GM12864 (cell line): Measurements from ENCODE around the gene ELL3.

ENCODE experiments used
- DNase-seq: peaks from one replicate; pipeline ENCODE4 v3.0.0-alpha.2; 2011; ENCODE audit warnings: low read depth
- H3K4me3 ChIP-seq: 2 replicates; pipeline ENCODE4 v1.5.1; 2011; ENCODE audit warnings: mild to moderate bottlenecking, low read depth, low read length, control low read depth
- TF ChIP-seq, protein P1 (sequence below): IDR thresholded peaks from 2 replicates; pipeline ENCODE4 v1.5.1; 2011; ENCODE audit warnings: low read depth, mild to moderate bottlenecking, moderate library complexity, low read length, control low read depth, inconsistent platforms; ENCODE audit errors: missing control alignments

Gene ELL3

DNA sequence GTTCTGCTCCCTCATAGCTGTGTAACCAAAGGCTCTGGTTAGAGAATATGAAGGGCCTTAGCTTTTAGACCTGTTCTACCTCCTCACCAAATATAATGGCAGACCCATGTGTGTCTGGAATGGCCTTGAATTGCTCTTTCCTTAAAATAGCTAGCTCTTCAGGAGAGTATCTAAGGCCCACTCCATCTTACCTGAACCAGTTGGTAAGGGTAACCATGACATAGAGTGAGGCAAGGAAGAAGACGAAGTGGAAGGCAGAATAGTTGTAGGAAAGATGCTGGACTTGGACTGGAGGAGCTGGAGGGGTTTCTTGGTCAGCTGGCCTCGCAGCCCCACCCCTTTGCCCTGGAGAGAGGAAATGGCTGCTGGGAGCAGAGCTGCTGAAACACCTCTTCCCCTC is 18.4 kb upstream of the ELL3 start:
- no peak overlapping the region for H3K4me3 ChIP-seq
- DNase-seq, result no peak

DNA sequence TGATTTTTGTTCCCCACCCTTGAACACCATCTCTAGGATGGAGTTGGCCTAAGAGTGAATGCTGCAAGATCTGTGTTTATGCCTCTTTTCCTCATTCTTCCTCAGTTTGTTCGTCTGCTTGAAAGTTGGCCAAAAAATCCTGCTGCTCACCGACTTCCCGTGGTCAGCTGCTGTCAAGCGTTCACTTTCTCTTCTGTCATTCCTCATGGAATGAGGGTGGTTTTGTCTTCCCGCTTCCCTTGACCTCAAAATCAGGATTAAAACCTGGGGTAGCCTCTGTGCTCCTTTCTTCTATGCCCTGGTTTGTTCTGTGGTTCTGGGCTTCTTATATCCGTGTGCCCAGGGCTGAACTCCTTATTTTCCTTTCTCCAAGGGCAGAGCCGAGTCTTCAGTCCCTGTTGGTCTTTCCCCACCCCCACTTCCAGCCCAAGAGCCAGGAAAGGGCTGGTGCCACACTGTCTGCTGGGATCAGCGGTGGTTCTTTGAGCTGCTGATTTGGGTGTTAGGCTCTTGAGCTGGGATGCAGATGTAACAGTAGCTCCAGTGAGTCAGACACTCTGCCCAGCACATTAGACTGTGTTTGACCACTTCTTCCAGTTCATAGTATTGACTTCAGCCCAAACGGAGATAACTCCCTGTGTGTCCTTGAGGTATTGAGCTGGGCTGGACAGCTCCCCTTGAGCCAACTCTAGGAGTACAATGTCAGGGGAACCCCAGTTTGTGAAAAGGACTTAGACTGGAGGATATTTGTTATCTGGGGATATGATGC is 17.7 kb upstream of the ELL3 start:
- no peak overlapping the region for H3K4me3 ChIP-seq
- TF ChIP-seq, protein P1, sequence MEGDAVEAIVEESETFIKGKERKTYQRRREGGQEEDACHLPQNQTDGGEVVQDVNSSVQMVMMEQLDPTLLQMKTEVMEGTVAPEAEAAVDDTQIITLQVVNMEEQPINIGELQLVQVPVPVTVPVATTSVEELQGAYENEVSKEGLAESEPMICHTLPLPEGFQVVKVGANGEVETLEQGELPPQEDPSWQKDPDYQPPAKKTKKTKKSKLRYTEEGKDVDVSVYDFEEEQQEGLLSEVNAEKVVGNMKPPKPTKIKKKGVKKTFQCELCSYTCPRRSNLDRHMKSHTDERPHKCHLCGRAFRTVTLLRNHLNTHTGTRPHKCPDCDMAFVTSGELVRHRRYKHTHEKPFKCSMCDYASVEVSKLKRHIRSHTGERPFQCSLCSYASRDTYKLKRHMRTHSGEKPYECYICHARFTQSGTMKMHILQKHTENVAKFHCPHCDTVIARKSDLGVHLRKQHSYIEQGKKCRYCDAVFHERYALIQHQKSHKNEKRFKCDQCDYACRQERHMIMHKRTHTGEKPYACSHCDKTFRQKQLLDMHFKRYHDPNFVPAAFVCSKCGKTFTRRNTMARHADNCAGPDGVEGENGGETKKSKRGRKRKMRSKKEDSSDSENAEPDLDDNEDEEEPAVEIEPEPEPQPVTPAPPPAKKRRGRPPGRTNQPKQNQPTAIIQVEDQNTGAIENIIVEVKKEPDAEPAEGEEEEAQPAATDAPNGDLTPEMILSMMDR, result no peak
- DNase-seq, result no peak

More for the DNA sequence above, 18.4 kb upstream of the ELL3 start:
- TF ChIP-seq, protein P1, result no peak

DNA sequence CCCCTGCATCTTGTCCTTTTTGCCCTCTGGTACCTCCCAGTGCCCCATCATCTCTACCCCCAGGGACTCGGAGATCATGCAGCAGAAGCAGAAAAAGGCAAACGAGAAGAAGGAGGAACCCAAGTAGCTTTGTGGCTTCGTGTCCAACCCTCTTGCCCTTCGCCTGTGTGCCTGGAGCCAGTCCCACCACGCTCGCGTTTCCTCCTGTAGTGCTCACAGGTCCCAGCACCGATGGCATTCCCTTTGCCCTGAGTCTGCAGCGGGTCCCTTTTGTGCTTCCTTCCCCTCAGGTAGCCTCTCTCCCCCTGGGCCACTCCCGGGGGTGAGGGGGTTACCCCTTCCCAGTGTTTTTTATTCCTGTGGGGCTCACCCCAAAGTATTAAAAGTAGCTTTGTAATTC is 16.9 kb upstream of the ELL3 start:
- TF ChIP-seq, protein P1, result no peak
- peak overlapping the region; percentile 82 for H3K4me3 ChIP-seq
- DNase-seq, result no peak

DNA sequence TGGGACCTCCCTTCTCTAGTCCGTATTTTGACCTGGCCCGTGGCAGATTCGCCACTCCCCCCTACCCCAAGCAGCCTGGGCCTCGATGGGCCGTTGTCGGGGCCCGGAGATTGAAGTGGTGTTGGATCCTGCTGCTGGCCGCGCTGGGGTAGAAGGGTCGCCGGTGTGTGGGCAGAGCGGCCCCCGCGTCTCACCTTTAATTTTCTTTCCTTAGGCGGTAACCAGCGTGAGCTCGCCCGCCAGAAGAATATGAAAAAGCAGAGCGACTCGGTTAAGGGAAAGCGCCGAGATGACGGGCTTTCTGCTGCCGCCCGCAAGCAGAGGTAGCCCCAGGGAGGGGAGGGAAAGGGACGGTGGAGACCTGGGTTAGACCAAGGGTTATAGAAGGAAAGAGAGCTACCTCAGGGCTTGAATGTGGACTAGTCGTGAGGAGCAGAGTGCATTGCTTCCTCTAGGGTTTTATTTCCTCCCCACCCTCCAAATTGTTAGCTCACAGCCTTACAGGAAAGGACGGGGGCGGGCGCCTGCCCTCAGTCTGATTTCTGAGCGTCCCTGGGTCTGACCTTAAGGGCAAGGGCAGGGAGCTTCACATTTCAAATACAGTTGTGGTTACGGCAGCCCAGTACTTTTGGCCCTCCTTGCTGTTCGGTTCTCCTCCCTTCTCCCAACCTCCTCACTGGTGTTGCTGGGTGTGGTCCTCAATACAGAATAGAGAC is 16.2 kb upstream of the ELL3 start:
- DNase-seq, result no peak
- TF ChIP-seq, protein P1, result no peak
- peak overlapping the region; percentile 82 for H3K4me3 ChIP-seq

DNA sequence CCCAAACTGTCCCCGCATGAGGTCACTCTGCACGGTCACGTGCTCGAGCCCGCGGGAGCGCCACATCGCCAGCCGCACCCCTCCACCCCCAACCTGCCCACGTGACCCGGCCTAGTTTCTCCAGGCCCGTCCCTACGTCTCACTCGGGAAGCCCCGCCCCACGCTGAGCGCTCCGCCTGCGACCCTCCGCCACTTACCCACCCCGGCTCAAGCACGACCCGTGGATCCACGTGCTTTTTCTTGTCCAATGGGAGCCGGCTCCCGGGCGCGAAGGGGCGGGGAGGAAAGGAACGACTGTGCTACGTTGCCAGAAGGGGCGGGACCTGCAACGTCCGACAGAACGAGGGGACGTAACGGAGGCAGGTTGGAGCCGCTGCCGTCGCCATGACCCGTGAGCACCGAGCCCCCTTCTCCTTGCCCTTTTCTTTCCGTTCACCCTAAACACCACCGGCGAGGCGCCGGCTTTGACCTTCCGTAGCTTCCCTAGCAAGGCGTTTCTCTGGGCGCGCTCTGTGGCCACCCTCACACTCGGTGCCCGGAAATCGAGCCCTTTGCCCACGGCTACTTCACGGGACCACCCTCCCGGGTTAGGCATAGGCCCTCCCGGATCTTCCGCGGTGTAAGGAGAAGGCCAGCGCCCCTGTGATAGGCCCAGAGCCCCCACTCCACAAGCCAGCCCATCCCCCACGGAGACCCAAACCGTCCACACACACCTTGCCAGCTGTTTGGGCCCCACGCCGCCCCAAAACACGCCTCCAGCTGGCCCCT is 15.4 kb upstream of the ELL3 start, which contains the start of gene SERF2:
Gene SERF2 (plus strand): TSS at position 328 of the 768 bp plus-strand sequence. CDS start 57 bp downstream, at position 385.
- TF ChIP-seq, protein P1, result no peak
- peak within 1 kb of the TSS; percentile 82 for H3K4me3 ChIP-seq
- DNase-seq, result peak; percentile 98

DNA sequence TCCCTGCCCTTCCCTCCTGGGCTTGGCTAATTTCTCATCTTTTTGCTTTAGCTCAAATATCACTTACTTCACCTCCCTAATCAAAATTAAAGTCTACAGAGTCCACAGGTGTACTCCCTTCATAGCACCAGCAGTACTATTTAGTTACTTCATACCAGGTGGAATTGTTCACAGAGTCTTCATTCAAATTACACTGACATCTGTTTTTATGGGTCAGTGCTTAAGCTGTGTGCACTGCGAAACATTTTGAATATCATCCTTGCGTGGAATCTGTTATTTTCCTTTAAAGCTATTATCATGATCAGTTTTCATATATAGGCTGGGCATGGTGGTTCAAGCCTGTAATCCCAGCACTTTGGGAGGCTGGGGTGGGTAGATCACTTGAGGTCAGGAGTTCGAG is 12.6 kb upstream of the ELL3 start:
- DNase-seq, result no peak
- TF ChIP-seq, protein P1, result no peak

More for the DNA sequence above, 12.6 kb upstream of the ELL3 start:
- H3K4me3 ChIP-seq, result peak overlapping the region; percentile 24; the same call in 1 of the 2 replicates
